ENCODE results near the gene HEYL.

Gene HEYL

GRCh38 chr1:39635871-39636210 lies 3.6 kb downstream of the HEYL start:
- Mint-ChIP-seq H3K4me3 (peak overlapping the region; percentile 59), H3K27me3 (ENCODE audit: low read depth, poor library complexity) (peaks cover 12% of the 10 kb centered on the region), H3K36me3 (ENCODE audit: low read depth) (peaks cover 9% of the 10 kb centered on the region), H3K9me3 (no peaks in the 10 kb centered on the region), H3K27ac (peak overlapping the region; percentile 6), H3K4me1 (peaks cover 82% of the 10 kb centered on the region)
- no peak for TF ChIP-seq CTCF (IDR thresholded peaks at IDR 0.05)
- DNase-seq = no peak

GRCh38 chr1:39635205-39635870 lies 4.1 kb downstream of the HEYL start:
- no peaks in the 10 kb centered on the region for H3K9me3 Mint-ChIP-seq
- H3K36me3 Mint-ChIP-seq (ENCODE audit: low read depth) = peaks cover 14% of the 10 kb centered on the region
- H3K4me3 Mint-ChIP-seq = peak overlapping the region; percentile 59
- peak overlapping the region; percentile 6 for H3K27ac Mint-ChIP-seq
- DNase-seq = no peak
- peaks cover 7% of the 10 kb centered on the region for H3K27me3 Mint-ChIP-seq (ENCODE audit: low read depth, poor library complexity)
- H3K4me1 Mint-ChIP-seq = peaks cover 86% of the 10 kb centered on the region
- no peak for TF ChIP-seq CTCF (IDR thresholded peaks at IDR 0.05)

- Mint-ChIP-seq H3K4me3 (peak overlapping the region; percentile 57), H3K36me3 (ENCODE audit: low read depth) (peaks cover 32% of the 10 kb centered on the region), H3K27ac (peak overlapping the region; percentile 93), H3K27me3 (ENCODE audit: low read depth, poor library complexity) (peaks cover 4% of the 10 kb centered on the region), H3K9me3 (no peaks in the 10 kb centered on the region), H3K4me1 (peaks cover 78% of the 10 kb centered on the region)
- DNase-seq = no peak
- TF ChIP-seq CTCF (IDR thresholded peaks at IDR 0.05) = no peak
Observed at GRCh38 chr1:39633422-39633821, 6.0 kb downstream of the HEYL start.

DNA sequence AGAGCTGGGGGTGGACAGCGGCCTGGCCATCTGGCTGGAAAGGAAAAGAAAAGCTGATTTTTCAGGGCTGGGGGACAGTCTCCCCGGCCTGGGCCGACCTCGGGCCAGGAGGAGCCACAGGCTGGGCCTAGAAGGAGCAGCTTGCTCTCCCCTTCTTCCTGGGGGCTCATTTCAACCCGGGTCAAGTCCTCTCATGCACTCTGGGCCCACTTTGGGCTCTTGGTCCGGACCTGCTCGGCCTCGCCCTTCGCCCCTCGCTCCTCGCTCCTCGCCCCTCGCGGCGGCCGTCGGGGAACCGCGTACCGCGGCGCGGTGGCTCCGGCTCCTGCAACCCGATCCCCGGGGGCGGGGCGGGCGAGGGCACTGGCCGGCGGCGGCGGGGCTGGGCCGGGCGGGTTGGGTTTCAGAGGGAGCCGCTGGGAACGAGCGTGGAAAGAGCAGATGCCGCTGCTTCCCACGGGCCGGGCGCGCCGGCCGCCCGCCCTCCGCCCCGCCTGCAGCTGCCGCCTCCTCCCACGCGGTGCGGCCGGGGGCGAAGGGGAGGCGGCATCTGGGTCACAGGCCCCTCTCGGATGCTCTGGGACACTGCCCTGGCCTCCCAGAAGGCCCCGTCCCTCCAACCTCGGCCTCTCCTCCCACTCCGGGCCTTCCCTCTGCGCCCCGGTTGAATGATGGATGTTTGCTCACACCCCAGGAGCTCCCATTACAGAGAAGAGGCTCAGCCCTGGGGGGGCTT lies 6.6 kb downstream of the HEYL start:
- H3K4me3 Mint-ChIP-seq = peak overlapping the region; percentile 57
- H3K36me3 Mint-ChIP-seq (ENCODE audit: low read depth) = peaks cover 36% of the 10 kb centered on the region
- peaks cover 72% of the 10 kb centered on the region for H3K4me1 Mint-ChIP-seq
- no peaks in the 10 kb centered on the region for H3K9me3 Mint-ChIP-seq
- peak; percentile 95 for DNase-seq
- TF ChIP-seq CTCF (IDR thresholded peaks at IDR 0.05) = no peak
- H3K27me3 Mint-ChIP-seq (ENCODE audit: low read depth, poor library complexity) = peaks cover 2% of the 10 kb centered on the region
- peak overlapping the region; percentile 93 for H3K27ac Mint-ChIP-seq

GRCh38 chr1:39632323-39632681 lies 7.1 kb downstream of the HEYL start:
- Mint-ChIP-seq H3K36me3 (ENCODE audit: low read depth) (peaks cover 41% of the 10 kb centered on the region), H3K9me3 (no peaks in the 10 kb centered on the region), H3K4me1 (peaks cover 66% of the 10 kb centered on the region), H3K4me3 (peak overlapping the region; percentile 38), H3K27me3 (ENCODE audit: low read depth, poor library complexity) (no peaks in the 10 kb centered on the region), H3K27ac (peak overlapping the region; percentile 82)
- no peak for DNase-seq
- no peak for TF ChIP-seq CTCF (IDR thresholded peaks at IDR 0.05)

Data from nephron progenitor cell (in vitro differentiated cells).